OCI-LY7 (cell line): ENCODE data around the gene ZNF638. TPM values are rescaled to one million over a fixed set of nuclear protein-coding genes. Genes with fewer than 3 reads are reported as not detected.

Source experiments
- BruUV-seq: library from RNA; stranded (reverse); fragments of 400-500 nt; replicated peaks from 2 replicates; lab custom pipeline; 2021; lab: Mats Ljungman, UMichigan
- CTCF ChIA-PET: fragments of 300-600 bp; sonication (Branson Sonifier 250); formaldehyde crosslinking; loops from one replicate; lab custom pipeline; 2022; ENCODE audit warnings: antibody characterized with exemption; ENCODE audit not compliant: unreplicated experiment; lab: Charles Lee
- POLR2A ChIA-PET: fragments of 300-600 bp; sonication (Branson Sonifier 250); formaldehyde crosslinking; loops from one replicate; lab custom pipeline; 2022; ENCODE audit warnings: antibody characterized with exemption; lab: Charles Lee
- DNase-seq: peaks from one replicate; pipeline ENCODE4 v3.0.0-alpha.2; 2015; ENCODE audit warnings: low spot score
- H2AFZ ChIP-seq: fragments of 200-600 bp; sonication (generic), shearing (Covaris generic); 2 replicates; pipeline ENCODE4 v1.6.1; 2014; ENCODE audit warnings: mild to moderate bottlenecking, antibody characterized with exemption, low read length, moderate library complexity
- H3K27ac ChIP-seq: fragments of 200-600 bp; sonication (generic); 2 replicates; pipeline ENCODE4 v1.5.1; 2014; ENCODE audit warnings: mixed run types, low read depth, mild to moderate bottlenecking, moderate library complexity, low read length, inconsistent platforms; ENCODE audit not compliant: poor library complexity, severe bottlenecking
- H3K36me3 ChIP-seq: fragments of 200-600 bp; sonication (generic); 2 replicates; pipeline ENCODE4 v1.6.1; 2014; ENCODE audit warnings: mild to moderate bottlenecking, antibody characterized with exemption, low read length, moderate library complexity, mixed read lengths; ENCODE audit not compliant: insufficient read depth
- H3K4me1 ChIP-seq: fragments of 200-600 bp; sonication (generic); 2 replicates; pipeline ENCODE4 v1.5.1; 2014; ENCODE audit warnings: mild to moderate bottlenecking, low read length; ENCODE audit not compliant: insufficient read depth, poor library complexity, severe bottlenecking
- H3K4me2 ChIP-seq: fragments of 200-600 bp; sonication (generic); 2 replicates; pipeline ENCODE4 v1.6.1; 2014; ENCODE audit warnings: mild to moderate bottlenecking, low read length
- H3K4me3 ChIP-seq: fragments of 200-600 bp; sonication (generic); 2 replicates; pipeline ENCODE4 v1.5.1; 2014; ENCODE audit warnings: mild to moderate bottlenecking, low read depth, low read length; ENCODE audit not compliant: poor library complexity, severe bottlenecking
- H3K79me2 ChIP-seq: fragments of 200-600 bp; sonication (generic); 2 replicates; pipeline ENCODE4 v1.6.1; 2016; ENCODE audit warnings: low read depth, mild to moderate bottlenecking, low read length, moderate library complexity, mixed read lengths; ENCODE audit not compliant: insufficient read depth
- H3K9me2 ChIP-seq: fragments of 200-600 bp; sonication (generic); 2 replicates; pipeline ENCODE4 v1.6.1; 2016; ENCODE audit warnings: mild to moderate bottlenecking, low read length, mixed read lengths; ENCODE audit not compliant: insufficient read depth
- H3K9me3 ChIP-seq: fragments of 200-600 bp; sonication (generic); 2 replicates; pipeline ENCODE4 v1.6.1; 2014; ENCODE audit warnings: mild to moderate bottlenecking, mixed run types, low read length, mixed read lengths
- H4K20me1 ChIP-seq: fragments of 200-600 bp; sonication (generic); 2 replicates; pipeline ENCODE4 v1.6.1; 2014; ENCODE audit warnings: mild to moderate bottlenecking, antibody characterized with exemption, low read length, moderate library complexity, mixed read lengths; ENCODE audit not compliant: insufficient read depth
- EZH2phosphoT487 ChIP-seq: fragments of 200-600 bp; sonication (generic); IDR thresholded peaks from 2 replicates; pipeline ENCODE4 v1.6.1; 2018; ENCODE audit warnings: low read depth, borderline replicate concordance, mild to moderate bottlenecking, mixed run types, antibody characterized with exemption, low read length, moderate library complexity, mixed read lengths
- intact Hi-C: fragments of 100-400 bp; cut with micrococcal nuclease; formaldehyde crosslinking; loops from one replicate; pipeline ENCODE4 v1.10.0; 2022; ENCODE audit not compliant: unreplicated experiment
- small RNA-seq: library from RNA; depleted of rRNA; stranded (forward); fragments of <200 nt; gene quantifications from one replicate; pipeline ENCODE3, GENCODE V24; 2014
- total RNA-seq, 2 experiments: library from RNA; depleted of rRNA in 1 of 2; stranded (reverse); fragments of >200 nt in 1 of 2; shearing (Covaris generic) in 1 of 2; gene quantifications; 2 replicates each; pipeline ENCODE4 v1.2.3, GENCODE V29; 2014 to 2022
- TF ChIP-seq, protein P1 (sequence below): fragments of 200-600 bp; sonication (generic); conservative IDR thresholded peaks from 2 replicates; pipeline ENCODE4 v1.5.1; 2014; ENCODE audit warnings: mild to moderate bottlenecking, antibody characterized with exemption, low read length, moderate library complexity, mixed read lengths

The ZNF638 gene
- total RNA-seq, 2 experiments from 2014 or later, result 114 to 138 TPM

DNA sequence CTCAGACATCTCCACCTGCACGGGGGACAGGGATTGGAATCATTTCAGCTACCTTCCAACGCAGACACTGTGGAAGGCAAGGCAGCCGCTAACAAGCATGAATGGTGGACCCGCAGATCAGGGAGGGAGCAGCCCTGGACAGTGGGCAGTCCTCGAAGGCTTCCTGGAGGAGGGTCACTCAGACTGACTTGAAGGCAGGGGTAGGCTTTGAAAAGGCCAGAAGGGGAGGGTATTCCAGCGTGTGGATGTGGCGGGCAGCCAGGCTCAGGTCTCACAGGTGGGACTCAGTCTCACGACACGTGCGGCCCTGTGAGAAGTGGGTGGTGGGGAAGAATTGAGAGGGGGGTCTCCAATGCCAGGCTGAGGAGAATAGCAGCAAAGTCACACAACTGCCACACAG, 151.7 kb downstream of the ZNF638 start:
- BruUV-seq, result no TSS peak

DNA sequence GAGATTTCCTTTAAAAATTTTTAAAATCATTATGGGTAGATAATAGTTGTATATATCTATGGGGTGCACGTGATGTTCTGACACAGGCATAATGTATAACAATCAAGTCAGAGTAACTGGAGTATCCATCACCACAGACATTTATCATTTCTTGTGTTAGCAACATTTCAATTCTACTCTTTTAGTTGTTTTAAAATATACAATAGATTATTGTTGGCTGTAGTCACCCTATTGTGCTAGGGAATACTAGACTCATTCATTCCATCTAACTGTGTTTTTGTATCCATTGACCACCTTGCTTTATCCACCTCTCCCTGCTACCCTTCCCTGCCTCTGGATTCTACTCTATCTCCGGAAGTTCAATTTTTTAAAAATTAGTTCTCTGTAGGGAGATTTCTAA, 152.8 kb downstream of the ZNF638 start:
- Histone ChIP-seq H2AFZ (no peak overlapping the region), H3K4me3 (no peak overlapping the region), H3K4me2 (no peak overlapping the region), H4K20me1 (no peaks in the 10 kb centered on the region), H3K79me2 (no peaks in the 10 kb centered on the region), H3K9me2 (no peaks in the 10 kb centered on the region), H3K36me3 (no peaks in the 10 kb centered on the region), H3K27ac (no peak overlapping the region), H3K9me3 (no peaks in the 10 kb centered on the region), H3K4me1 (no peaks in the 10 kb centered on the region)
- no peak for DNase-seq
- CTCF ChIA-PET, result no interaction called here
- no peak for TF ChIP-seq EZH2phosphoT487
- TF ChIP-seq, protein P1, sequence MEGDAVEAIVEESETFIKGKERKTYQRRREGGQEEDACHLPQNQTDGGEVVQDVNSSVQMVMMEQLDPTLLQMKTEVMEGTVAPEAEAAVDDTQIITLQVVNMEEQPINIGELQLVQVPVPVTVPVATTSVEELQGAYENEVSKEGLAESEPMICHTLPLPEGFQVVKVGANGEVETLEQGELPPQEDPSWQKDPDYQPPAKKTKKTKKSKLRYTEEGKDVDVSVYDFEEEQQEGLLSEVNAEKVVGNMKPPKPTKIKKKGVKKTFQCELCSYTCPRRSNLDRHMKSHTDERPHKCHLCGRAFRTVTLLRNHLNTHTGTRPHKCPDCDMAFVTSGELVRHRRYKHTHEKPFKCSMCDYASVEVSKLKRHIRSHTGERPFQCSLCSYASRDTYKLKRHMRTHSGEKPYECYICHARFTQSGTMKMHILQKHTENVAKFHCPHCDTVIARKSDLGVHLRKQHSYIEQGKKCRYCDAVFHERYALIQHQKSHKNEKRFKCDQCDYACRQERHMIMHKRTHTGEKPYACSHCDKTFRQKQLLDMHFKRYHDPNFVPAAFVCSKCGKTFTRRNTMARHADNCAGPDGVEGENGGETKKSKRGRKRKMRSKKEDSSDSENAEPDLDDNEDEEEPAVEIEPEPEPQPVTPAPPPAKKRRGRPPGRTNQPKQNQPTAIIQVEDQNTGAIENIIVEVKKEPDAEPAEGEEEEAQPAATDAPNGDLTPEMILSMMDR, result no peak
- no TSS peak for BruUV-seq
- POLR2A ChIA-PET, result no interaction called here
- intact Hi-C loops, result no loop called here

More for the DNA sequence above, 151.7 kb downstream of the ZNF638 start:
- CTCF ChIA-PET, result no interaction called here
- Histone ChIP-seq H2AFZ (no peak overlapping the region), H3K9me2 (no peaks in the 10 kb centered on the region), H3K9me3 (no peaks in the 10 kb centered on the region), H3K4me2 (no peak overlapping the region), H3K79me2 (no peaks in the 10 kb centered on the region), H3K4me1 (no peaks in the 10 kb centered on the region), H4K20me1 (no peaks in the 10 kb centered on the region), H3K4me3 (no peak overlapping the region), H3K36me3 (no peaks in the 10 kb centered on the region), H3K27ac (no peak overlapping the region)
- POLR2A ChIA-PET, result no interaction called here
- TF ChIP-seq, protein P1, result no peak
- TF ChIP-seq EZH2phosphoT487, result no peak
- intact Hi-C loops, result no loop called here
- DNase-seq, result no peak

Small RNAs within 50 kb of the gene (small RNA-seq; reads per million reads assigned to genes)
- gene RNU6-105P, result not detected

Other genes starting within 250 kb of the ZNF638 start
- 30.8 and 35.4 TPM in 2 replicates for gene MCEE, start 201.6 kb upstream of the ZNF638 start, total RNA-seq (2014; rRNA removed; shearing (Covaris generic))
- gene MCEE, start 201.6 kb upstream of the ZNF638 start, total RNA-seq (2022), result 26.4 and 31.6 TPM in 2 replicates
- gene MPHOSPH10, start 201.1 kb upstream of the ZNF638 start, total RNA-seq (2014; rRNA removed; shearing (Covaris generic)), result 18.7 and 31.5 TPM in 2 replicates
- gene MPHOSPH10, start 201.1 kb upstream of the ZNF638 start, total RNA-seq (2022), result 38.3 and 42.7 TPM in 2 replicates
- gene PAIP2B, start 104.7 kb upstream of the ZNF638 start, total RNA-seq (2014; rRNA removed; shearing (Covaris generic)), result 2.6 and 3.0 TPM in 2 replicates
- 6.9 and 8.2 TPM in 2 replicates for gene PAIP2B, start 104.7 kb upstream of the ZNF638 start, total RNA-seq (2022)
- gene DYSF, start 121.8 kb downstream of the ZNF638 start, total RNA-seq (2014; rRNA removed; shearing (Covaris generic)), result not detected in 2 replicates
- gene DYSF, start 121.8 kb downstream of the ZNF638 start, total RNA-seq (2022), result not detected in 2 replicates